SH-SY5Y (cell line): Measurements from ENCODE around the gene CCDC159.

Experiments
- GATA2 ChIP-seq: IDR thresholded peaks from 2 replicates; pipeline ENCODE4 v1.6.1; 2011; ENCODE audit warnings: mild to moderate bottlenecking, low read depth, low read length
- GATA3 ChIP-seq: IDR thresholded peaks from 2 replicates; pipeline ENCODE4 v1.6.1; 2011; ENCODE audit warnings: low read depth, mild to moderate bottlenecking, low read length, moderate library complexity

CCDC159 gene

GRCh38 chr19:11356676-11357550 is 10.6 kb downstream of the CCDC159 start:
- TF ChIP-seq GATA3, result no peak
- TF ChIP-seq GATA2, result no peak

DNA sequence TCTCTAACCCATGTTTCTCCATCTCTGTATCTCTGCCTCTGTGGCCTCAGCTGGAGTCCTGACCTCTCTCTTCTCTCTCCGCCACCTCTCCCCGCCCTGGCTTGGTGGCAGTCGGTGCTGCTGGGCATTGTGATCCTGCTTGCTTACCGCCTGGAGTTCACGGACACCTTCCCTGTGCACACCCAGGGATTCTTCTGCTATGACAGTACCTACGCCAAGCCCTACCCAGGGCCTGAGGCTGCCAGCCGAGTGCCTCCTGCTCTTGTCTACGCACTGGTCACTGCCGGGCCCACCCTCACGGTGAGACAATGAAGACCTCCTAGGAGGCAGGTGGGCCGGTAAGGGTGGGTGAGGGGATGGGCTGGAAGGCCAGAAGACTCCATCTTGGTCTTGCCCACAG is 13.1 kb downstream of the CCDC159 start:
- TF ChIP-seq GATA2 (no peak), GATA3 (no peak)

DNA sequence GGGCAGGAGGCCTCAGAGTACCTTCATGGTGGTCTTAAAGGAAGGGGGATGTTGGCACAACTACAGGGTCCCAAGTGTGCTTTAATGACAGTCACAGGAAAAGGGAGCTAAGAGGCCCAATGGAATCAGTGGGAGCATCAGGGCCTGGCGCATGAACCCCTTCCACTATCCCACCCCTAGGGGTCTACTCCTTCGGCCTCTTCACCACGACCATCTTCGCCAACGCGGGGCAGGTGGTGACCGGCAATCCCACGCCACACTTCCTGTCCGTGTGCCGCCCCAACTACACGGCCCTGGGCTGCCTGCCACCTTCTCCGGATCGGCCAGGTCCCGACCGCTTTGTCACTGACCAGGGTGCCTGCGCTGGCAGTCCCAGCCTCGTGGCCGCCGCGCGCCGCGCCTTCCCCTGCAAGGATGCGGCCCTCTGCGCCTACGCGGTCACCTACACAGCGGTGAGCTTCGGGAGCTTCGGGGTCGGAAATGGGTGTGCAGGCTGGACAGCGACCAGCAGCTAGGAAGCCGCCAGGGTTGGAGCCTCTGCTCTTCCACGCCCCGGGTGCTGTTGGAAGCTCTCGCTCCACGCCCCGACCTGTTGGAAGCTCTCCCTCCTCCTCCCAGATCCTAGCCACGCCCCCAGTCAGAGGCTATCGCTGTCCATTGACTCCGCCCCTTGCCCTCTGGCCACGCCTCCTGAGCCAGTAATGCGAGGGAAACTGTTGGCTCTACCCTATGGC is 14.9 kb downstream of the CCDC159 start:
- TF ChIP-seq GATA2, result no peak
- TF ChIP-seq GATA3, result no peak

DNA sequence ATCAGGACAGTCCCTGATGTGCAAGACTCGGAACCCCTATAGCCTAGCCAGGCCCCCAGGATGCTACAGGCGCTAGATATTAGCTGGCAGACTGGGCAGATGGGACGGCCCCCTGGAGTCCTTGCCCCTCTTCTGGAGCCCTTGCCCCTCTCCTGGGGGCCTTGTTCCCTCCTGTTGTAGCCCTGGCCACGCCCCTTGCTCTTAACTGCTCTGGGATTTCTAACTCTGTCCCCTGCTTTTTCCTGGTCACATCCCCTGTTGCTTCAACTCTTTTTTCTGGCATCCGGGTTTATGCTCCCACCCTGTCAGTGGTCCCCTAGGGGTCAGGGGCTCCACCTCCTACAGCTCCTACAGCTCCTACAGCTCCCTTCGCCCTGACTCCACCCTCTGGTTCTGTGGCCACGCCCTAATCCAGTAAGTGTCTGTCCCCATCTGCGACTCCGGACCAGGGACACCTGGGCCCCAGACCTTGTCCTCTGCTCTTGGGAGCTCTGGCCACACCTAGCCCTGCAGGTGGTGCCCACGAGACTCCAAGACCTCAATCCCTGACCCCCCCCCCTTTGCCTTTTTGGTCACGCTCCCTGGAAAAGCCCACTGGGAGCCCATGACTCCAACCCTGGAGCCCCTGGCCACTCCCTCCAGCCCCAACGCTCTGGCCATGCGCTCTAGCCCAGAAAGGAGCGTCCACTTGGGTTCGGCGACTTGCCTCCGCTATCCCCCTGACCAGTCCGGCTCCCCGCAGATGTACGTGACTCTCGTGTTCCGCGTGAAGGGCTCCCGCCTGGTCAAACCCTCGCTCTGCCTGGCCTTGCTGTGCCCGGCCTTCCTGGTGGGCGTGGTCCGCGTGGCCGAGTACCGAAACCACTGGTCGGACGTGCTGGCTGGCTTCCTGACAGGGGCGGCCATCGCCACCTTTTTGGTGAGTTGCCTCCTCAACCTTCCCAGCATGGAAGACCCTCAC is 15.7 kb downstream of the CCDC159 start:
- TF ChIP-seq GATA3, result no peak

DNA sequence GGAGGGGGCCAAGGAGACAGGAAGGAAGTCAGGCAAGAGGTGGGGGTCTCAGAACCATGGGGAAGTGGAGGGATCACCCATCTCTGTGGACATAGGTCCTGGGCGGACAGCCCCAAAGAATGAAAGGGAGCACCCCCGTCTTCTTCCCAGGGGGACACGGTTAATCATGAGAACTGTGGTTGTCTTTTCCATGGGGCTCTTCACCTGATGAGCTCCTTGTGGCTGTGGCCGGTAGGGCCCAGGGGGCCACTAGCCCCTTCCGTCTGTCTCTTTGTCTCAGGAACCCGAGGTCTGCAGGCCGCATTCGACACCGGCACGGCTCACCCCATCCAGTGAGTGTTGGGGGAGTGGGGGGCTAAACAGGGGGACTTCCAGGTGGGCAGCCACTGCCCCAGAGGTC is 17.6 kb downstream of the CCDC159 start:
- TF ChIP-seq GATA2 (no peak), GATA3 (no peak)

DNA sequence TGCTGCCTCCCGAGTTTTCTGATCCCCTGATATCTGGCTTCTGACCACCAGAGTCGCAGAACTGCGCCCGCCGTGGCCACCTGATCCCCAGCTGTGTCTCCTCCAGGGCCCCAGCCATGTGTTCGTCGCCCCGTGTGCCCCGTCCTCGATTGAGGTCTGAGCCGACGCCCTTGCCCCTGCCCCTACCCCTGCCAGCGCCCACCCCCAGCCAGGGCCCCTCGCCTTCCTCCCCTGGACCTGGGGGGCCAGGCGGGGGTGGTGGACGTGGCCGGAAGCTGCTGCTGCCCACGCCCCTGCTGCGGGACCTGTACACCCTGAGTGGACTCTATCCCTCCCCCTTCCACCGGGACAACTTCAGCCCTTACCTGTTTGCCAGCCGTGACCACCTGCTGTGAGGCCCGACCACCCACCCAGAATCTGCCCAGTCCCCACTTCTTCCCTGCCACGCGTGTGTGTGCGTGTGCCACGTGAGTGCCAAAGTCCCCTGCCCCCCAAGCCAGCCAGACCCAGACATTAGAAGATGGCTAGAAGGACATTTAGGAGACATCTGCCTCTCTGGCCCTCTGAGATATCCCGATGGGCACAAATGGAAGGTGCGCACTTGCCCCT is 18.1 kb downstream of the CCDC159 start:
- TF ChIP-seq GATA2 (no peak), GATA3 (no peak)

DNA sequence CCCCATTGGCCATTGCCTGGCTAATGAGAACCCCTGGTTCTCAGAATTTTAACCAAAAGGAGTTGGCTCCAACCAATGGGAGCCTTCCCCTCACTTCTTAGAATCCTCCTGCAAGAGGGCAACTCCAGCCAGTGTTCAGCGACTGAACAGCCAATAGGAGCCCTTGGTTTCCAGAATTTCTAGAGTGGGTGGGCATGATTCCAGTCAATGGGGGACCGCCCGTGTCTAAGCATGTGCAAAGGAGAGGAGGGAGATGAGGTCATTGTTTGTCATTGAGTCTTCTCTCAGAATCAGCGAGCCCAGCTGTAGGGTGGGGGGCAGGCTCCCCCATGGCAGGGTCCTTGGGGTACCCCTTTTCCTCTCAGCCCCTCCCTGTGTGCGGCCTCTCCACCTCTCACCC is 18.6 kb downstream of the CCDC159 start:
- TF ChIP-seq GATA2 (no peak), GATA3 (no peak)

DNA sequence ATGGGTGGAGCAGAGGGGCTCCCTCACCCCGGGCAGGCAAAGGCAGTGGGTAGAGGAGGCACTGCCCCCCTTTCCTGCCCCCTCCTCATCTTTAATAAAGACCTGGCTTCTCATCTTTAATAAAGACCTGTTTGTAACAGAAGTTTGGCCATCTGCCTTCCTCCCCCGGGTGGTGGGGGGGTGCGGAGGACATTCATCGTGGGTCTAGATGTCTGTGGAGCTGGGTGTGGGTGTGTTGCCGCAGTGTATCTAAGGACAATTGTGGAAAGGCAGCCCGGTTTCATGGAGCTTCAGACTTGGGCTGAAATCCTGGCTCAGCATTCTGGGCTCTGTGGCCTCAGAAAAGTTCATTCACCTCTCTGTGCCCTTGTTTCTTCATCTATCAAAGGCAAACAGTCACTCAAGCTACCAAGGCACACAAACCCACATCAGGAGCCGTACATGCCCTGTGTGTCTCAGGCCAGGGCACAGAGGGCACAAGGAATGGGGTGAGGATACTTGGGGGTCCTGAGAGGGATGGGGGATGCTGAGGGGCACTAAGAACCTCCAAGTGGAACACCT is 19.3 kb downstream of the CCDC159 start:
- no peak for TF ChIP-seq GATA3
- no peak for TF ChIP-seq GATA2

GRCh38 chr19:11367528-11367927 is 21.2 kb downstream of the CCDC159 start:
- TF ChIP-seq GATA2, result no peak
- TF ChIP-seq GATA3, result no peak

- TF ChIP-seq GATA2, result no peak
- TF ChIP-seq GATA3, result no peak
These were observed 24.4 kb downstream of the CCDC159 start for GRCh38 chr19:11370744-11371143.

DNA sequence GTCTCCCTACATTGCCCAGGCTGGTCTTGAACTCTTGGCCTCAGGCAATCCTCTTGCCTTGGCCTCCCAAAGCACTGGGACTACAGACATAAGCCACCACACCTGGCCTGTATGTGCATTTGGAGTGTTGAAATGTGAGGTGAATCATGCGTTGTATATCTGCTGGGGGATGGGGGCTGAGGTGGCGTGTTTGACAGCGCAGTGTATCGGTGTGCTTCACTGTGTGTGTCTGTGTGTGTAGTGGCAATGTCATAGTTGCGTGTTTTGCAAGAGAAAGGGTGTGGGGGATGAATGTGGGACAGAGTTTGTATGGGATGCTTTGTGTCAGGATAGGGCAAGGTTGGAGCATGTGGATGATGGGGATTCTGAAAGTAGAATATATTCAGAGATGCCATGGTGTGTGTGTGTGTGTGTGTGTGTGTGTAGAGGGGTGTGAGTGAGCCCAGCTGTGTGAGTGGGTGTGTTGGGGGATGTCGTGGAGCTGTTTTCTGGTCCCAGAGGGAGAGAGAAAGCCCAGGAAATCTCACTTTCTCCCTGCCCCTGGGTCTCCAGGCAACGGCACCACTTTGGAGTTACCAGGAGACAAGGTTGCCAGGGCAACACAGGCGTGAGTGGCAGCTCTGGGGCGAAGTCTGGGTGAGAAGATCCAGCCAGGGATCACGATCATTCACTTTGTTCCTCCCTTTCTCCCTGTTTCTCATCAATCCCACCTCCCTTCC is 27.0 kb downstream of the CCDC159 start:
- TF ChIP-seq GATA2 (no peak), GATA3 (no peak)

DNA sequence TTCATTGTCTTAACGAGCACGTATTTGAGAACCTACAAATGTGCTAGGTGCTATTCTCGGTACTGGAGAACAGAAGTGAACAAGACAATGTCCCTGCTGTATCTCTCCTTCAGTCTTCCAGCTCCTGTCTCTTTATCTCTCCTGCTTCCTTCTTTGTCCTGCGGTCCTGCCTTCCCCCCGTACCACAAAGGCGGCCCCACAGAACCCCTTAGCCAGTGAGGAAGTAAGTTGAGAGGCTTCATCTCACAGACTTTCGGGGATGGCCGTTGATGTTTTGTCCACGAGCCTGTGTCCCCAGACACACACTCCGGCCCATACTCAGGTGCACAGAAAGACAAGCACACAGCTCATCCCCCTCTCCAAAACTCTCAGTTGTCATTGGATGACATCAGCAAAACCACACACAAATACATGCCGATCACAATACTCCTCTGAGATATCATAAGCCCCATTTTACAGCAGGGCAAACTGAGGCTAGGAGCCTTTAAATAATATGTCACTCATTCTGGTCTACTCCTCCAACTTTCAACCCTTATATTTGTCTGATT is 27.6 kb downstream of the CCDC159 start:
- TF ChIP-seq GATA2 (no peak), GATA3 (no peak)
